SH-SY5Y (cell line): ENCODE measurements around the gene DLG2.

Experiments used
- GATA2 ChIP-seq: IDR thresholded peaks from 2 replicates; pipeline ENCODE4 v1.6.1; 2011; ENCODE audit warnings: mild to moderate bottlenecking, low read depth, low read length
- GATA3 ChIP-seq: IDR thresholded peaks from 2 replicates; pipeline ENCODE4 v1.6.1; 2011; ENCODE audit warnings: low read depth, mild to moderate bottlenecking, low read length, moderate library complexity

DNA sequence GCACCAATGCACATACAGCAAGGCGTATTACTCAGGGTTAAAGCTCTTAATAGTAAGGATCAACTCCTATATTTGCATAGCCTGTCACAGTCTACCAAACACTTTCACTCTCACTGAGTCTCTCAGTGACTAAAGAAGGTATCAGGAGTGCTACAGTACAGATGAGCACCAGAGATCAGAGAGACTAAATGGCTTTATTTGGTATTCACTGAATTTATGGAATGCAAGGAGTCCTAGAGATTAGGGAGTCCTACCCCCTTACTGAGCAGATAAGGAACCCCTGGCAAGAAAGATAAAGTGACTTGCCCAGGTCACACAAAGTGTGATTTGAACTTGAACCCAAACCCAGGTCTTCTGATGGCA, 1944.6 kb downstream of the DLG2 start:
- TF ChIP-seq GATA2 (no peak), GATA3 (no peak)
